ENCODE measurements around the gene TMPRSS9. TPM values are rescaled to one million over a fixed set of nuclear protein-coding genes. Genes with fewer than 3 reads are reported as not detected.
A peak's percentile ranks its signal among the peaks of the same experiment; 100 is the strongest.

Gene TMPRSS9
- polyA plus RNA-seq, 1 donor: 1.9 TPM

- H3K4me1 ChIP-seq (ENCODE audit: control insufficient read depth, insufficient read depth, low read length): peaks cover 10% of the 10 kb centered on the region
- H3K27ac ChIP-seq (ENCODE audit: low read length): no peak overlapping the region
- H3K9me3 ChIP-seq (ENCODE audit: control insufficient read depth, low read depth, low read length): peaks cover 3% of the 10 kb centered on the region
- peaks cover 12% of the 10 kb centered on the region for H3K36me3 ChIP-seq (ENCODE audit: control insufficient read depth, insufficient read depth, low read length)
- H3K4me3 ChIP-seq (ENCODE audit: low read length): no peak overlapping the region
- WGBS (ENCODE audit: insufficient coverage, low lambda C conversion rate): no CpG with 5 or more reads among the region's 2 CpGs
- DNase-seq: no peak
- H3K27me3 ChIP-seq (ENCODE audit: control insufficient read depth, insufficient read depth, low read length): no peaks in the 10 kb centered on the region
These were observed 60.4 kb downstream of the TMPRSS9 start for GRCh38 chr19:2420490-2420889.

DNA sequence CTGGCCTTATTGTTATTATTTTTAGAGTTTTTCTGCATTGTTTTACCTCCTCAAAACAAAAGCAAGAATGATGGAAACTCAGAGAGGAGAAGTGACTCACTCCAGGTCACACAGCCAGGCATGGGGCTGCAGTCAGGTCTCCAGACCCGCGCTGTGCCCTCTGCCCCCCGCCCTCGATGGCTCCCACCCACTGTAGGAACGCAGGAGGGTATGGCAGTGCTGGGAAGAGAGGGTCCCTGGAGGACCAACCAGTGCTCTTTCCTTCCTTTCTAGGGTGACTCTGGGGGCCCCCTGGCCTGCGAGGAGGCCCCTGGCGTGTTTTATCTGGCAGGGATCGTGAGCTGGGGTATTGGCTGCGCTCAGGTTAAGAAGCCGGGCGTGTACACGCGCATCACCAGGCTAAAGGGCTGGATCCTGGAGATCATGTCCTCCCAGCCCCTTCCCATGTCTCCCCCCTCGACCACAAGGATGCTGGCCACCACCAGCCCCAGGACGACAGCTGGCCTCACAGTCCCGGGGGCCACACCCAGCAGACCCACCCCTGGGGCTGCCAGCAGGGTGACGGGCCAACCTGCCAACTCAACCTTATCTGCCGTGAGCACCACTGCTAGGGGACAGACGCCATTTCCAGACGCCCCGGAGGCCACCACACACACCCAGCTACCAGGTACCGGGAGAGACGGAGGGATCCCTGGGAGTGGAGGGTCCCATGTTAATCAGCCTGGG is 61.7 kb downstream of the TMPRSS9 start:
- H3K4me1 ChIP-seq (ENCODE audit: control insufficient read depth, insufficient read depth, low read length): peaks cover 22% of the 10 kb centered on the region
- no peak for DNase-seq
- no peaks in the 10 kb centered on the region for H3K27me3 ChIP-seq (ENCODE audit: control insufficient read depth, insufficient read depth, low read length)
- no peak overlapping the region for H3K27ac ChIP-seq (ENCODE audit: low read length)
- H3K4me3 ChIP-seq (ENCODE audit: low read length): no peak overlapping the region
- H3K36me3 ChIP-seq (ENCODE audit: control insufficient read depth, insufficient read depth, low read length): peaks cover 14% of the 10 kb centered on the region
- no peaks in the 10 kb centered on the region for H3K9me3 ChIP-seq (ENCODE audit: control insufficient read depth, low read depth, low read length)
- WGBS (ENCODE audit: insufficient coverage, low lambda C conversion rate): no CpG with 5 or more reads among the region's 23 CpGs

GRCh38 chr19:2423071-2423914 is 63.2 kb downstream of the TMPRSS9 start:
- Histone ChIP-seq H3K27me3 (ENCODE audit: control insufficient read depth, insufficient read depth, low read length) (no peaks in the 10 kb centered on the region), H3K4me1 (ENCODE audit: control insufficient read depth, insufficient read depth, low read length) (peaks cover 24% of the 10 kb centered on the region), H3K4me3 (ENCODE audit: low read length) (no peak overlapping the region), H3K9me3 (ENCODE audit: control insufficient read depth, low read depth, low read length) (no peaks in the 10 kb centered on the region), H3K36me3 (ENCODE audit: control insufficient read depth, insufficient read depth, low read length) (peaks cover 11% of the 10 kb centered on the region), H3K27ac (ENCODE audit: low read length) (no peak overlapping the region)
- peak in 1 of 2 donors; percentile 44 for DNase-seq
- no CpG with 5 or more reads among the region's 19 CpGs for WGBS (ENCODE audit: insufficient coverage, low lambda C conversion rate)

DNA sequence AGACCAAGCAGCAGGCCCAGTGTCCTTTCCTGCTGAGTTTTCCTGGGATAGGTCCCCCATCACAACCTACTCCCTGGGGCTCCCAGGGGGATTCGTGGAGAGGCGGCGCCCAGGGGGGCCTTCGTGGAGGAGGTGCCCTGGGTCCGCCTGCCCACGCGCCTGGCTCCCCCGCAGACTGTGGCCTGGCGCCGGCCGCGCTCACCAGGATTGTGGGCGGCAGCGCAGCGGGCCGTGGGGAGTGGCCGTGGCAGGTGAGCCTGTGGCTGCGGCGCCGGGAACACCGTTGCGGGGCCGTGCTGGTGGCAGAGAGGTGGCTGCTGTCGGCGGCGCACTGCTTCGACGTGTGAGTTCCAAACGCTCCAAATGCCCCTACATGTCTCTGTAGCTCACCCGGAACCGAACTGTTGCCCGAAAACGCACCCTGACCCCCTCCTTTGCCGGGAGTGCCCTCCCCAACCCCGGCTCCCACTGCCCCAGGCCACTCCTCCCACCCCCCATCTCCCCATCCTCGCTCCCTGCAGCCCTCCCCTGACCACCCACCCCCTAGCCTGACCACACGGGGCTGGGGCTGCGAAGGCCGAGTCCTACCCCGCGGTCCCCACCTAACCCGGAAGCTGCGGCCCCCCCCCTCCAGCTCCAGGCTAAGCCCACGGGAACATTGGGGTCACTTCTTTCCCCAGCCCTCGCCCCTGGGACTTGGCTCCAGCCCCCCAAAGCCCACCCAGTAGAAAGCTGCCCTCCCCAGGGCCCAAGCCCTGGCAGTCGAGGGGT is 64.0 kb downstream of the TMPRSS9 start:
- no CpG with 5 or more reads among the region's 46 CpGs for WGBS (ENCODE audit: insufficient coverage, low lambda C conversion rate)
- Histone ChIP-seq H3K9me3 (ENCODE audit: control insufficient read depth, low read depth, low read length) (no peaks in the 10 kb centered on the region), H3K4me3 (ENCODE audit: low read length) (no peak overlapping the region), H3K36me3 (ENCODE audit: control insufficient read depth, insufficient read depth, low read length) (peaks cover 11% of the 10 kb centered on the region), H3K27me3 (ENCODE audit: control insufficient read depth, insufficient read depth, low read length) (no peaks in the 10 kb centered on the region), H3K4me1 (ENCODE audit: control insufficient read depth, insufficient read depth, low read length) (peaks cover 31% of the 10 kb centered on the region), H3K27ac (ENCODE audit: low read length) (no peak overlapping the region)
- DNase-seq: no peak

GRCh38 chr19:2424686-2425621 is 64.9 kb downstream of the TMPRSS9 start:
- no peak overlapping the region for H3K27ac ChIP-seq (ENCODE audit: low read length)
- H3K4me1 ChIP-seq (ENCODE audit: control insufficient read depth, insufficient read depth, low read length): peaks cover 31% of the 10 kb centered on the region
- no CpG with 5 or more reads among the region's 101 CpGs for WGBS (ENCODE audit: insufficient coverage, low lambda C conversion rate)
- no peak overlapping the region for H3K4me3 ChIP-seq (ENCODE audit: low read length)
- no peaks in the 10 kb centered on the region for H3K9me3 ChIP-seq (ENCODE audit: control insufficient read depth, low read depth, low read length)
- peaks cover 14% of the 10 kb centered on the region for H3K36me3 ChIP-seq (ENCODE audit: control insufficient read depth, insufficient read depth, low read length)
- H3K27me3 ChIP-seq (ENCODE audit: control insufficient read depth, insufficient read depth, low read length): no peaks in the 10 kb centered on the region
- peak in 1 of 2 donors; percentile 46 for DNase-seq

GRCh38 chr19:2425622-2426581 is 65.8 kb downstream of the TMPRSS9 start:
- Histone ChIP-seq H3K9me3 (ENCODE audit: control insufficient read depth, low read depth, low read length) (no peaks in the 10 kb centered on the region), H3K27me3 (ENCODE audit: control insufficient read depth, insufficient read depth, low read length) (no peaks in the 10 kb centered on the region), H3K36me3 (ENCODE audit: control insufficient read depth, insufficient read depth, low read length) (peaks cover 20% of the 10 kb centered on the region), H3K27ac (ENCODE audit: low read length) (no peak overlapping the region), H3K4me1 (ENCODE audit: control insufficient read depth, insufficient read depth, low read length) (peaks cover 31% of the 10 kb centered on the region), H3K4me3 (ENCODE audit: low read length) (peak overlapping the region; percentile 84)
- WGBS (ENCODE audit: insufficient coverage, low lambda C conversion rate): no CpG with 5 or more reads among the region's 29 CpGs
- no peak for DNase-seq

- peak overlapping the region; percentile 92 for H3K27ac ChIP-seq (ENCODE audit: low read length)
- H3K27me3 ChIP-seq (ENCODE audit: control insufficient read depth, insufficient read depth, low read length): no peaks in the 10 kb centered on the region
- WGBS (ENCODE audit: insufficient coverage, low lambda C conversion rate): no CpG with 5 or more reads among the region's 66 CpGs
- no peaks in the 10 kb centered on the region for H3K9me3 ChIP-seq (ENCODE audit: control insufficient read depth, low read depth, low read length)
- peaks cover 26% of the 10 kb centered on the region for H3K36me3 ChIP-seq (ENCODE audit: control insufficient read depth, insufficient read depth, low read length)
- peak in 1 of 2 donors; percentile 56 for DNase-seq
- peak overlapping the region; percentile 84 for H3K4me3 ChIP-seq (ENCODE audit: low read length)
- H3K4me1 ChIP-seq (ENCODE audit: control insufficient read depth, insufficient read depth, low read length): peaks cover 31% of the 10 kb centered on the region
These were observed 66.8 kb downstream of the TMPRSS9 start for GRCh38 chr19:2426611-2427428.

DNA sequence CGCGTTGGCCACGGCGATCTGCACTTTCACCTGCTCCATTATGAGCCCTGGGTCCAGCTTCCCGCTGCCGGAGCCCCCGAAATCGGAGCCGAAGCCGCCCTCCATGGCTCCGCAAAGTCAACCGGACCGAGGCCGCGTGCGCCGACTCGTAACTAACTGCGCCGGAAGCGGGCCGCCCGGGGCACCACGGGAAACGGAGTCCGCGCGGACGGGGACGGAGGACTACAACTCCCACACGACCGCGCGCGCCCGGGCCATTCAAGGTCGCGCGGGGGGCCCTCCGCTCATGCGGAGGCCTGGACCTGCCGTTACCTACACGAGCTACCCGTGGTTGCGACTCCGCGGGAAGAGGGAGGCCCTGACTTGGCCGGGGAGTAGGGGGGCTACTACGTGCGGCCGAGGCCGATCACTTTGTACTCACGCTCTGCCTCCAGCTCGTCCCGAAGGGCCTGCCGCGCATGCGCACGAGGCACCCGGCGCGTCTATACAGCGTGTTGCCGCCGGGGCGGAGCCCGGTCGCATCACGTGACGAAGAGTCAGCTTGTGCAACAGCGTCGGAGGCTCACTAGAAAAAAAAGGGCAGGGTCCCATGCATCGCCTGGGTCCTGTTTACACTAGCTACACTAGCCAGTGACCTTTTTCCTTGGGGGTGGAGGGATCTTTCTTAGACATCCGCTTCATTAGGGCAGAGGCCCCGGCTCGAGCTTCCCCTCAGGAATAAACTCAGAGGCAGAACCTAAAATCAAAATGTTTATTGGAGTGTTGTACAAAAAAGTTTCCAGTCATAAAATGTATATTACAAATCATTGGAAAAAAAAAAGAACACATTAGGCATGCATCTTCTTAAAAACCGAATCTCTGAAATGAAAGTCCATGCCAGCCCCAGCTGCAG is 67.6 kb downstream of the TMPRSS9 start, which contains the start of gene TIMM13:
Gene TIMM13 (minus strand): TSS at position 158 of the 892 bp plus-strand sequence. CDS start 53 bp downstream, at position 105.
- peak within 1 kb of the TSS; percentile 84 for H3K4me3 ChIP-seq (ENCODE audit: low read length)
- peaks cover 33% of the 10 kb centered on the region for H3K36me3 ChIP-seq (ENCODE audit: control insufficient read depth, insufficient read depth, low read length)
- DNase-seq: peak; percentile 99
- H3K27me3 ChIP-seq (ENCODE audit: control insufficient read depth, insufficient read depth, low read length): no peaks in the 10 kb centered on the region
- no CpG with 5 or more reads among the region's 77 CpGs for WGBS (ENCODE audit: insufficient coverage, low lambda C conversion rate)
- H3K27ac ChIP-seq (ENCODE audit: low read length): peak within 1 kb of the TSS; percentile 92
- H3K9me3 ChIP-seq (ENCODE audit: control insufficient read depth, low read depth, low read length): no peaks in the 10 kb centered on the region
- H3K4me1 ChIP-seq (ENCODE audit: control insufficient read depth, insufficient read depth, low read length): peaks cover 31% of the 10 kb centered on the region

Data from large intestine (tissue), 3 donors.